T-helper 1 cell (primary cell): ENCODE results near the gene ANKRD11.
"Not testable (repeated sequence)": the region's sequence is repeated elsewhere in the genome, so short reads cannot be mapped to it uniquely, and the experiment has no call there.

Experiments
- DNase-seq, 5 donors: peaks; one replicate each; pipeline ENCODE4 v3.0.0-alpha.2; 2012 to 2020

ANKRD11 gene

DNA sequence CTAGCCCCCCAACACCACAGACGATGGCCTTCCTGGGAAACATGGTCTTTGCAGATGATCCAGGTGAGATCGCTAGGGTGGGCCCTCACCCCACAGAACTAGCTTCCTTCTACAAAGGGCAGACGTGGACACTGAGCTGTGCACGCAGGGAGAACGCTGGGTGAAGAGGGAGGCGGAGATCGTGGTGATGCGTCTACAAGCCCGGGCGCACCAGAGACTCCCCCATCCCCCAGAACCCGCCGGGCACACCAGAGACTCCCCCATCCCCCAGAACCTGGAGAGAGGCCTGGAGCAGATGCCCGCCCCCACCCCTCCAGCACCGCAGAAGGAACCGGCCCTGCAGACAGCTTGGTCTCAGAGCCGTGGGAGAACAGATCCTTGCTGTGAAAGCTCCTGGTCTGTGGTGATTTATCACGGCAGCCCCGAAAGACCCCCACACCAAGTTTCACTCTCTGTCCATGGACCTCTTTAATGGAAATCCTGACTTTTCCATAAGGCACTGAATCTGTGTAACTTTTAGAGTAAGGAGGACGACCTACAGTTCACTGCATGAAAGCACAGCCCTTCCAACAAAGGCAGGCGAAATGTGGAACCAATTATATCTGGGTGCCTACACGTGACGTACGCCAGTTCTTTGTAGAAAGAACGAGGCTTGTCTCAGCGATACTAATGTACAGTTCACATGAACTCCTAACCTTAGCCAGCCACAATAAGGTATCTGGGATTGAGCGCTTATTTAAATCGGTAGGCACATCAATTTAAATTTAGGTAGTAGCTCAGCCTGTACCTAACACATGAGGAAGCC is 88.5 kb downstream of the ANKRD11 start:
- DNase-seq: no peak

DNA sequence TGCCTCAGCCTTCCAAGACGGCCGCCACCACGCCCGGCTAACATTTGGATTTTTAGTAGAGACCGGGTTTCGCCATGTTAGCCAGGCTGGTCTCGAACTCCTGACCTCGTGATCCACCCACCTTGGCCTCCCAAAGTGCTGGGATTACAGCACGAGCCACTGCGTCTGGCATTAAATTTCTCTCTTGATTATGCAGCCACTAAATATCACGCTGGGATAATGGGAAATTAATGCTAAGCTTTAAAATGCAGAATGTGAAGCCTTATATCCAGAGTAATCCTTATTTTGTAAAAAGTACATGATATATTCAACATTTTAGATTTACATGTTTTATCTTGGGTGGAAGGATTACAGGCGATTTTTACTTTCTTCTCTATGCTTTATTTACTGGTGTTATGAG is 89.2 kb downstream of the ANKRD11 start:
- no peak for DNase-seq

DNA sequence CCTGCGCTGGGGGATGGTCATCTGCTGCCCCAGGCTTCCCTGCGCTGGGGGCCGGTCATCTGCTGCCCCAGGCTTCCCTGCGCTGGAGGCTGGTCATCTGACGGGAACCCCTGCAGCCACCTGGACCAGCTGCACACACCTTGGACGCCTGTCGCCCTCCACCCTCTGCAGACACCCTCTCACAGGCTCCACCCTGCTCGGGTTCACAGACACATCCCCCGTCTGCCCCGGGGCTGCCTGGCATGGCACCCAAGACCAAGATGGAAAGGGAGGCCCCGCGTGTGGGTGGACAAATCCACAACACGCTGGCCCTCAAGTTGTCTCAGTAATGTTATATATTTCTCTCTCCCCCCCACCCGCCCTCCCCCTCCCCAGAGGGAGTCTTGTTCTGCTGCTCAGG is 89.6 kb downstream of the ANKRD11 start:
- DNase-seq: no peak

DNA sequence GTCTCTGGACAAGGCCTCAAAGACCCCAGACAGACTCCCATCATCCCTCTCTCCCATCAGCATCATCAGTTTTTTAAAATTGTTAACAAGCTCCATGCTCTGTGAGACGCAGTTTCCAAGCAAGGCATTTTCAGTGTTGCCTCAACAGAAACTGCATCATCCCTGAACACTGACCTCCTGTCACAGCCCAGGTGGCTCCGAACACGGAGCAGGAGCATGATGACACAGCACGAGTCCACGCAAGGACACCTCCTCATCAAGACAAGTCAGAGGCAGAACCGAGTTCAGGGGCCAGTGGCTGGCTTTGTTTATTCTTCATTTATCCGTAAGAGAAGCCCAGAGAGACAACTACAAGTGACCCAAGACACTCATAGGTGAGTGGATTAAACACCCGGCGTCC is 91.4 kb downstream of the ANKRD11 start:
- DNase-seq: no peak

DNA sequence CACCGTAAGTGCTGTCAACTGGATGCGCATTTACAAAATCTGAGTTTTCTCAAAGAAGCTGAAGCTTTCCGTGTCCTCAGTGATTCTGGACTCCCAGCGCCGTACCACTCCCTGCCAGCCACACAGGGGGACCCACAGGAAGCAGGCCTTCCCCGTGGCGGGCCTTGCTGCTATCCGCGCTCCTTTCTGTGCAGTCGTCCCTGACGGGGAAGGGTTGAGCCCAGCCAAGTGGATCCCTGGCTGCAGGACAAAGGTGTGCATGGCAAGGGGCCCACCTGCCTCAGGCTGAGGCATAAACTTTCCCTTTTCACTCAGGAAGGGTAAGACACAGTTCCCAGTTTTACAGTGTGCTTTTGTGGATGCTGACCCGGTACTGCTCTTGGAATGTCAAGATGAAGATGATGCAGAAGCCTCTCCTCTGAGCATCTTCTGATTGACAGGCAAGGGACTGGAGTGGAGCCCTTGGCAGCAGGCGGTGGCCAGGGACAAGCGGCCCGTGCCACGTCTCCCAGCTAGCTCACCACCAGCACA is 93.0 kb downstream of the ANKRD11 start:
- DNase-seq: no peak

DNA sequence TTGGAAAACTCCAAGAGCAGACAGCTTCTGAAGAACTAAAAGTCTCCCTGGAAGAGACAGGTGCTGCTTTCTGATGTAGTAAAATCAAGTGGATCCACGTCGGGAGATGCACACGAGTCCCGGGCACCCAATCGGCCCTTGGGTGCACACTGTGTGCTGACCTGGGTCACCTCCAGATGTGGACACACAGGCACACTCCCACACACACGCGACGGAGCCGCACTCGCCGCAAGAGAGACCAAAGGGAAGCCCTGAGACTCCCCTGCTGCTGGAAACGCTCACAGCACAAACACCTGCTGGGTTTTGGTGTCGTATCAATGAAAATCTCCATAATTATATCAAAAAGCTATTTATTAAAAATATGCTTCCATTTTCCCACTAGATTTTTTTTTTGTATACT is 94.2 kb downstream of the ANKRD11 start:
- DNase-seq: no peak

DNA sequence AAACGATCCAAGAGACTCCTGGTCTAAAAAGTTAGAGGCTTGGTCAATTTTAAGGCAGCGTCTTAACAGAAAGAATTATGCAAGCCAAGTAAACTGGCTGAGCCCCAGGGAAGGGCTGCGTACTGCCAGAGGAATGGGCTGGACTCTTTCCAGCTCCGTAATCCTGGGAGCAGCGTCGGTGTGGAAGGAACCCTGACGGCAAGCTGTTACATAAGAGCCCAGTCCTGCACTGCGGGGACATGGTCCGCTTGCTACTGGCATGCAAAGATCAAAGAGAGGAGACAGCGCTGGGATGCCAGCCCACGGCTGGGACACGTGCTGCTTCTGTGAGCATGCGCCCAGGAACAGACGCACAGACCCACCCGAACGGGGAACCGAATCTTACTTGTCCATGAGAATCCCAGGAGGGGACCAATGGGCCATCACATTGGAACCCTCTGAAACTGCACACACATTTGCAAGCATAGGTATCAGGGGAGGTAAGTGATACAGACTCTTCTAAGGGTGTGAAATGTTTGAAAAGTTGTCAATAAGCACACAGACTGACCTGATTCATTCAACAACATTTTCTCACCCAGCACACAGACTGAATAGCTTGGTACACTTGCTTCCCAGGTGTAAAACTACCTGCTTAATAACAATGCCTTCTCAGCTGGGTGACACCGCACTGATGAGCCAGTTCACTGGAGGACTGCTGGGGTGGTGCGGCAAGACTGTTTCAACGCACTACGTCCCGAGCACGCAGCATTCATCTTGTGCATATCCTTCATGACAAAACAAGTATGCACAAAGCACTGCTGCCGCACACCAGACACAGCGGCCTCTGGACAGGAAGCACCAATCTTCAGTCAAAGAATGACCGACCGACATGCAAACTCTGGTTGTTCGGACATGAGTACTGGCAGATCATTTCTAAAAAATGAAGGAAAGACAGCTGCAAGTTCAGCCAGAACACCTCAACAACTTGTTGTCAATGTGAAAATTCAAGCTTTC is 94.9 kb downstream of the ANKRD11 start:
- no peak for DNase-seq

DNA sequence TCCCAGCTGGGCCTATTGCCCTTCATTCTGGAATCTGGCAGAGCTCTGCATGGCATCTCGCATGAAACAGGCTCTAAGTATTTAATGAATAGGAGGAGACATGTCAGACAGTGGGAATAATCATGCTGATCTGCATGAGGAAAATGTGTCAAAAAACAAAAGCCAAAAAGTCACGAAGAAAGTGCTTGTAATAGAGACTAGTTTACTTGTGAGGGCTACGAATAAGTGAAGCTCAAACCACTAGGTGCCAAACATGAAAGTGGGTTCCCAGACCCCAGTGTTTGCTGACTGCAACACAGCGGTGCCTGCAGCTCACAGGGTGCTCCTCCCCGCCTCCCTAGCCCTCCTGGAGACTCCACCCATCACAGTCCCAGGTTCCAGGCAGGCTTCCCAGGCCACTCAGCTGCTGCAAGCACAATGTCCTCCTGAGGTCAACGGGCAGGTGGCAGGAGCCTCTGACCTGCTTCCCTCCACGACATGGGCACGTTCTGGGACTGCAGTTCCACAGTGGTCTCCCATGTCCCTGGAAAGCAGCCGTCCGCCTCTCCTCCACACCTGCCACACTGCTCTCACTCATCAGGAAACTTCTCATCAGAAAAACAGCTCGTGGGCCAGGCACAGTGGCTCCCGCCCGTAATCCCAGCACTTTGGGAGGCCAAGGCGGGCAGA is 96.5 kb downstream of the ANKRD11 start:
- DNase-seq: no peak

DNA sequence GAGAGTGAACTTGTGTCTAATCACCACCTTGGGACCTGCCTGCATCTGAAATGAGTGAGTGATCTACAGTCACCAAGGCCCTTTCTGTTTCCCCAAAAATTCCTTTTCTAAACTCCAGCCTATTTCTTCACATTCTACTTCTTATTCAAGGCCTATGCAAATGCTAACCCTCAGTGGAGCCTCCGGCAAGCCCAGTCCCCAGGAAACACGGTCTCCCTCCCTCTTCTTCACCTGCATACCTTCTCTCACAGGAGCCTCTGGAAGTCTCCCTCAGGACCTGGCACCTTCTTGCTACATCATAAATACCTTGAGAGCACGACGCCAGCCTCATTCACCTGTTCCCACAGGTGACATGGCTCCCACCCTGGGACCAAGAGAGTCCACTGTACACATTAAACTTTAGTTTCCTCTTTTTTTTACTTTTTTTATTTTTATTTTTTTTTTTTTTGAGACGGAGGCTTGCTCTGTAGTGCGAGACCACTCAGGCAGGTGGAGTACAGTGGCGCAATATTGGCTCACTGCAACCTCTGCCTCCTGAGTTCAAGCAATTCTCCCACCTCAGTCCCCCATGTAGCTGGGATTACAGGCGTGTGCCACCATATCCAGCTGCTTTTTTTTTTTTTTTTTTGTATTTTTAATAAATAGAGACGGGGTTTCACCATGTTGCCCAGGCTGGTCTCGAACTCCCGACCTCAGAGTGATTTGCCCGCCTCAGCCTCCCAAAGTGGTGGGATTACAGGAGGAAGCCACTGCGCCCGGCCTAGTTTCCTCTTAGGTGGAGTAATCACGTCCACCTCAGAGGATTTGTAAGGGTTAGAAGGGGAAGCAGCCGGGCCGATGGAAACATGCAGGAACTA is 97.3 kb downstream of the ANKRD11 start:
- no peak for DNase-seq

DNA sequence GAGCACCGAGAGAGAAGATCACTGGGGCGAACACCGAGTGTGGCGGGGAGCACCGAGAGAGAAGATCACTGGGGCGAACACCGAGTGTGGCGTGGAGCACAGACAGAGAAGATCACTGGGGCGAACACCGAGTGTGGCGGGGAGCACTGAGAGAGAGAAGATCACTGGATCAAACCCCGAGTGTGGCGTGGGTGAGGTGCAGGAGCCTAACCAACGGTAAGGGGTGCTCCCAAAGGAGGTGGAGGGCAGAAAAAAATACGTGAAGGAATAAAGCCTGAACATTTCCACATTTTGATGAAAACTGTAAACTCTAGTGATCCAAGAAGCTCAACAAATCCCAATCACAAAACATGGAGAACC is 100.2 kb downstream of the ANKRD11 start:
- DNase-seq: not testable (repeated sequence)

DNA sequence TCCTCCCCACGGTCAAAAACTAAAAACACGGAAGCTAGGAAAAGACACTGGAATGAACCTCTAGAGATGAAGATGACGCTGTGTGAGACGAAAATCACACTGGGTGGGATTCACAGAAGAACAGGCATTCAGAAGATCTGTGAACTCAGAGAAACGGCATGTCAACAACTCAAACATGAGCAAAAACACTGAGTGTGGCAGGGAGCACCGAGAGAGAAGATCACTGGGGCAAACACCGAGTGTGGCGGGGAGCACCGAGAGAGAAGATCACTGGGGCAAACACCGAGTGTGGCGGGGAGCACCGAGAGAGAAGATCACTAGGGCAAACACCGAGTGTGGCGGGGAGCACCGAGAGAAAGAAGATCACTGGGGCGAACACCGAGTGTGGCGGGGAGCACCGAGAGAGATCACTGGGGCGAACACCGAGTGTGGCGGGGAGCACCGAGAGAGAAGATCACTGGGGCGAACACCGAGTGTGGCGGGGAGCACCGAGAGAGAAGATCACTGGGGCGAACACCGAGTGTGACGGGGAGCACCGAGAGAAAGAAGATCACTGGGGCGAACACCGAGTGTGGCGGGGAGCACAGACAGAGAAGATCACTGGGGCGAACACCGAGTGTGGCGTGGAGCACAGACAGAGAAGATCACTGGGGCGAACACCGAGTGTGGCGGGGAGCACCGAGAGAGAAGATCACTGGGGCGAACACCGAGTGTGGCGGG is 100.7 kb downstream of the ANKRD11 start:
- DNase-seq: not testable (repeated sequence)

DNA sequence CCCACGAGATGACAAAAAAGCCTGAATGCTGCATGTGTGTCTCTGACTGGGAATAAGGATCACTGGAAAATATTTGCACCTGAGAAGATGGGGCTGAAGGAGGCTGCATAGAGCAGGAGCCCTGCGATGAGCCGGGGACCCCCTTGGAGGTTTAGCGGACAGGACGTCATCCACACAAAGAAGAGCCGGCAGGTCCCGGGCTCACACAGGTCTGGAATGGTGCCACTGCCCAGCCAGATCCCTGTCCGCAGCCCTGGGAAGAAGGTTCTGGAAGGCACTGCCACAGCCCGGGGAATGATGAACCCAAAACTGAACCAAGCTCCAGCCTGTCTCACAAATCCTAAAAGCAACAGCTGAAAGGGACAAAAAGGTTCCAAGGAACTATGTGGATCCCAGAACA is 101.8 kb downstream of the ANKRD11 start:
- DNase-seq: no peak

DNA sequence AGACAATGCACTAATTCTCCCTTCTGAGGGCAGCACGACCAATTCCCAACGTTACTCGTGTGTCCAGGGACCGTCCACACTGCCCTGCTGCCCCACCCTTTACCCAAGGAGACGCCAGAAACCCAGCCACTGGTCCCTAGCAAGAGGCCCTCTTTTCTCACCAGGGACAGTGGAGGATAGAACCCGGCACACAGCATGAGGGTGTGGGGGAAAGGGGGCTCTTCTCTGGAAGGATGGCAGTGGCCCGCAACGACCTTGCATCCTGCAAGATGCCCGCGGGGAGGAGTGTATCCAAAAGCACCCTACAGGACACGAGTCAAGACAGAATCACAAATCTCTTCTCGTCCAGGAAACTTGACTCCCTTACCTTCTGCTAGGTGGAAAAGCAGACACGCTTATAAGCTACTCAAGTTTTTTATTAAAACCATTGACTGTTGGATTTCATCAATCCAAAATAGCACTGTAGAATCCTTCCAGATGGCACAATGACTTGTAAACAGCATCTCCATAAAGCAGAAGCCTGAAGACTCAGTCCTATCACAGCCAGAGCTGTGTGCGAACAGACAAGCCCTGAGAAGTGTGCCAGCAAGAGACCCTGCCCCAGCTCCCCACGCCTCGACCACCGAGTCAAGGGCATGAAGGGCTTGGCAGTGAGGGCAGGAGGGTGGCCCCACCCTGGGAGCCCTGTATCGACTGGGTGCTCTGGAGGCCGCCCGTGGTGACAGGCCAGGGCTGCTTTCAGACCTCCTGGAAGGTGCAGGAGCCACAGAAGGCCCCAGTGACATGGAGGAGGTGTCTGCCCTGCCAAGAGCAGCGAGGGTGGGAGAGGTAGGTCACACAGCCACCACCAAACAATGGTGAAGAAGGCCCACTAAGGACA is 103.8 kb downstream of the ANKRD11 start:
- no peak for DNase-seq

DNA sequence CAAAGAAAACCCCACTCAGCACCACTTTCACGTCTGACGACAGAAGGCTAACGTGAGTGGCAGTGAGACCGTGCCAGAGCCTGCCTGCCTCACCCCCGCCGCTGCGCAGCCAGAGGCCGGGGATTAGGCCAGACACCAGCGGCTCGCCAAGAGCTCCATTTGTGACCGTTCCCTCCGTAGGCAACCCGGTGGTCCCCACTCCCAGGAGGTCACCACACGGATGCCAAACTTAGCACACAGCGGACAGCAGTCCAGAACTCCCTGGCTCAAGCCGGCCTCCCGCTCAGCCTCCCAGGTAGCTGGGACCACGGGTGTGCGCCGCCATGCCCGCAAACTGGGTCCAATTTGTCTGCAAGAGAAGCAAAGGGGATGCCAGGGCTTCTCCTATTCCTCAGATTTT is 104.6 kb downstream of the ANKRD11 start:
- no peak for DNase-seq

DNA sequence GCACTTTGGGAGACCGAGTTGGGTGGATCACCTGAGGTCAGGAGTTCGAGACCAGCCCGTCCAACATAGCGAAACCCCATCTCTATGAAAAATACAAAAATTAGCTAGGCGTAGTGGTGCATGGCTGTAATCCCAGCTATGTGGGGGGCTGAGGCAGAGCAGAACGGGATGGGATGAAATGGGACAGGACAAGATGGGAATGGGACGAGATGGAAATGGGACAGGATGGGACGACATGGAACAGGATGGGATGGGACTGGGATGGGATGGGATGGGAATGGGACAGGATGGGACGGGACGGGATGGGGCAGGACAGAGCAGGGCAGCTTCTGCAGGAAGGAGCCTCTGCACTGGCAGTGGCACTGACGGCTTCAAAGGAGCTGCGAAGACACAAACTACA is 106.1 kb downstream of the ANKRD11 start:
- no peak for DNase-seq

DNA sequence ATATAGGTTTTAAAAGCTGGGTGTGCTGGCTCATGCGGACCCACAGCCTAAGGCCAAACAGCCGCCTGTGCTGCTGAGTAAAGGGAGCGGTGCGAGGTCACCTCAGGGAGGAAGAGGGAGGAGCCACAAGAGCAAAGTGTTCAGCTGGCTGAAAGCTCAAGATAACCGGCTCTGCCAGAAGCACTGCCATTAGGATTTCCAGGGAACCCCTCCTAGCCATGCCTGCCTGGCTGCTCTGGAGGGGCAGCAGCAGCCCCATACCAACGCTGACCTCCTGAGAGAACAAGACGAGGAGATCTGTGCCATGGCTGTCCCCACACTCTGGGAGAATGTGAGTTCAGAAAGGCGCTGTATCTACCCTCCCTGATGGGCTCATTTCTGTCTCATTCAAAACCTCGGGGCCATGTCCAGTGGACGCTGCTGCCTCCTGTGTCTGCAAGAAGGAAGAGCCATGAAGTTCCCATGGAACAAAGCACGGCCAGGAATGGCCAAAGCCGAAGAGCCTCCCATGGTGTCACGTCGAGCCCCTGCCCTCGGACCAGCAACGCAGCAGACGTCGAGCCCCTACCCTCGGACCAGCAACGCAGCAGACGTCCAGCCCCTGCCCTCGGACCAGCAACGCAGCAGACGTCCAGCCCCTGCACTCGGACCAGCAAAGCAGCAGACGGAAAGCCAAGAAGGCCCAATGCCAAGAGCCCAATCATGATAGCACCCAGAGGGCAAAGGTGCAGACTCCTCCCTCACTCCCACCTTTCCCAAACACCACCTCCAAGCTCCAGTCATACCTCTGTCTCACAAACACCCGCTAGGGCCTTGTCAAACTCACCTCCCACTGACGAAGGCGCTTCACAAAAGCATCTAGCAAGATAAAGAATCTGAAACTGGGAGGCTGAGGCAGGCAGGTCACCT is 107.0 kb downstream of the ANKRD11 start:
- peak in 1 of 5 donors; percentile 30 for DNase-seq

DNA sequence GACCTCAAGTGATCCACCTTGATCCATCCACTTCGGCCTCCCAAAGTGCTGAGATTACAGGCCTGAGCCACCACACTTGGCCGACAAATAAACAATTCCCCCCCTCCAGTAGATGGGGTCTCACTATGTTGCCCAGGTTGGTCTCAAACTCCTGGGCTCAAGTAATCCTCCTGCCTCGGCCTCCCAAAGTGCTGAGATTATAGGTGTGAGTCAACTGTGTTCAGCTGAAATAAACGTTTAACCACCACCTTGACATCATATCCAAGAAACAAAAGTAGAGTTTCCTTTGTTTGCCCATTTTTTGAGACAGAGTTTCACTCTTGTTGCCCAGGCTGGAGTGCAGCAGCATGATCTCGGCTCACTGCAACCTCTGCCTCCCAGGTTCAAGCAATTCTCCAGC is 107.8 kb downstream of the ANKRD11 start:
- DNase-seq: not testable (repeated sequence)

DNA sequence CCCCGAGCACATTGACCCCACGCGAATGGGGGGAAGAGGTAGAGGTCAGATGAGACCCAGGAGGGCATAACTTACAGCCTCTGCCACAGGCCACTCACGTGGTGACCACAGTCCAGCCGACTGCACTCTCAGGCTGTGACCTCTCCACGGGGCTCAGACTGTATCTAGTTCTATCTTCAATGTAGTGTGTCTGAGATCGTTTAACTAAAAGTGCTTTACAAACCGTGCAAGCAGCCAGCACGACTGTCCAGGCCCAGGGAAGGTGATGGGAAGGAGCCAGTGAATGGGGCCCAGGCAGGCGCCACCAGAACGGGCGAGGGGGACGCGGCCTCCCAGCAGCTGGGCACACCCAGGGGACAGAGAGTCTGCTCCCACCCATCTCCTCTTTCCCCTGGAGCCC is 108.6 kb downstream of the ANKRD11 start:
- no peak for DNase-seq

DNA sequence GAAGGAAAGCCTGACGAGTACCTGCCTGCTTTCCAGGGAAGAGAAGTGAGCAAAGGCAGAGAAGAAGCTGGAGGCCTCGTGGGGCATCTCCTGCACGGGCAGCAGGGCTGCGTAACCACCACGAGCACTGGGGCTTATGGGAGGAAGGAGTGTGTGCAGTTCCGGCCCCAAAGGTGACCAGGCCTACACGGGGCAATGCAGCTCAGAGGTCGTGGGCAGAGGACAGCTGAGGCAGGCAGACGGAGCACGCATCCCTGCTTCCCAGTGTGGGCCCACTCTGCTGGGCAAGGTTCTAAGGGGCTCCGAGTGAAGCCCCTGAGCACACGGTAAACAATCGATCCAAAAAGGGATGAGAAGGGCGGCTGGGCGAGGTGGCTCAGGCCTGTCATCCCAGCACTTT is 109.7 kb downstream of the ANKRD11 start:
- DNase-seq: no peak
